Lung microvascular endothelial cell (primary cell): Measurements from ENCODE around the gene TMEM126B. TPM values are rescaled to one million over a fixed set of nuclear protein-coding genes. Genes with fewer than 3 reads are reported as not detected.
"Not testable (repeated sequence)": the region's sequence is repeated elsewhere in the genome, so short reads cannot be mapped to it uniquely, and the experiment has no call there.

Source experiments
- DNase-seq, 2 donors: peaks; one replicate each; pipeline versions ENCODE4 v3.0.0 to v3.0.0-alpha.2; 2010; ENCODE audit warnings: low read depth in 2 of 2
- total RNA-seq: library from RNA; depleted of rRNA; stranded (reverse); fragments of >200 nt; gene quantifications from 2 replicates; pipeline ENCODE4 v1.2.1, GENCODE V29; 2014

TMEM126B gene
- total RNA-seq, 1 donor from 2014 or later = 43.8 TPM

DNA sequence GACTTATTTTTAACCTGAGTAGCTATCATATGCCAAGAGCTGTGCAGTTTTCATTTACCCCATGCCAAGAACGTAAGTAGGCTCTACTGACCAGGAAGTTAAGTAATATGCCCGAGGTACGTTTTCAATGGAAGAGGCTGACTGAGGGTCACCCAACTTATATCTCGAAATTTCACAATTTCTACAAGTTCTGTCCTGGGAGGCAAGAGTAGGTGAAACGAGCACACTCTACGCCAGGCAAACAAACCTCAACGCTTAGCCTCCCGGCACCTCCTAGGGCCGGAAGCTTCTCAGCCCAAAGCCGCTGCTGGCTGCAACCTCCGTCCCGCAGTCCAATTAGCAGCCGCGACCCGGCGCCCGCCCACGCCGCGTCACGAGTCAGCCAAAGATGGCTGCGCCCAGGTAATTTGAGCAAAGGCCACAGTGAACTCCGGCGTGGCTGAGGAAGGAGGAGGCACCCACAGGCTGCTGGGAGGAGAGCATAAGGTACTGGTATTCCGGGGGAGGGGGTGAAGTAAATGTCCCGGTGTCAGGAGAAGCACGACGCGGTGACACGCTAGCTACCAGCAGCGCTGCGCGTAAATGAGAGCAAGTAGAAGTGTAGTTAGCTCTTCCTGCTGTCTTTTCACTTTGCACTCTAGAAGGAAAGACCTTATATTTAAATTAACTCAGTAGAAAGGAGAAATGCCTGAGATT is 19.4 kb downstream of the TMEM126B start, which contains the start of gene TMEM126A:
TMEM126A (plus strand) TSS at position 364 of the 696 bp plus-strand sequence. CDS start 2,289 bp downstream, outside the sequence.
- DNase-seq = peak; percentile 81 to 83

DNA sequence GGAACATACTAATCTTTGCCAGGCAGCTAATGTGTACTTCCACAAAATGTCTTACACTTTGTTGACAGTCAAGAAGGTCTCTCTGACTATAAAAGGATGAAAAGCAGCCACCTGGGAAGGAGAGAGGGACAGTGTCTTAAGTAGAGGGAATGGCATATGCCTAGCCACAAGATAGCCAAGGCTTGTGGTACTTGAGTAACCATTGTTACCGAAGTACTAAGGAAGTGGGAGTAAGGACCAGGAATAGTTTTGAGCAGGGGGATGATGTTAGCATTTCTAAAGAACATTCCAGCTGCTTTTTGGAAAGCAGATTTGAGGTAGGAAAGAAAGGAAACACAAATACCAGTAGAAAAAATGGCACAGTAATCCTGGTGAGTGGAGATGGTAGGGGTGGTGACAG is 22.7 kb downstream of the TMEM126B start:
- DNase-seq = no peak

GRCh38 chr11:85652786-85653447 is 24.5 kb downstream of the TMEM126B start:
- no peak for DNase-seq

- not testable (repeated sequence) for DNase-seq
These were observed 25.9 kb downstream of the TMEM126B start for GRCh38 chr11:85654343-85654742.

GRCh38 chr11:85656777-85657176 is 28.4 kb downstream of the TMEM126B start:
- no peak for DNase-seq

- DNase-seq = no peak
These were observed 29.8 kb downstream of the TMEM126B start for GRCh38 chr11:85658180-85658579.

GRCh38 chr11:85661972-85662664 is 33.7 kb downstream of the TMEM126B start:
- peak in 1 of 2 donors; percentile 5 for DNase-seq

DNA sequence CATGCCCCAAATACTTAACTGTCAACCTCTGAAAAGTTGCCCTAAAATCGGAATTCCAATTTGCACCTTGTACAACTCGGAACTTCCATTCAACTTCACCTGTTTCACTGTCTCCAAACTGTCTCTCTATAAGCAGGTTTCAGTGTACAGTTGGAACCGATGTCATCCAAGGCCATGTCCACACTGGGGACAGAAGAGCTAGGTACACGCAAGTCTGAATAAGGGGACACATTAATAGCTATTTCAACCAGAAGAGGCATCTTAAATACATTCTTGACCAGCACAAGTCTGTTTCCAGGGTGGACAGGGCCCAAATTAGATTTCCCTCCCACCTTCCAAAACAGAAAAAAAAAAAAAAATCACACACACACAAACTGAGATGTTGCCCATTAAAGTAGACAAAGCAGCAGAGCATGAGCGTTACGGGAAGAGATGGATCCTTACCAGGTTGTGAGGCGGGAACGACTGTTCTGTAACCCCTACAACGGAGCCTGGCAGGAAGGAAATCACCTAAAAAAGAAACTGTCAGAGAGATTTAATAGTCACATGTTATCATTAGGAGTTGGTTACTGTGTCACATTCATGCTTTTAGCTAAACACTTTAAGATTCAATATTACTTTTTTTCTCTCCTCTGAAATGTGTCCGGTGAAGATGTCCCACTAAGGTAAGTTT is 34.8 kb downstream of the TMEM126B start:
- peak; percentile 16 for DNase-seq

DNA sequence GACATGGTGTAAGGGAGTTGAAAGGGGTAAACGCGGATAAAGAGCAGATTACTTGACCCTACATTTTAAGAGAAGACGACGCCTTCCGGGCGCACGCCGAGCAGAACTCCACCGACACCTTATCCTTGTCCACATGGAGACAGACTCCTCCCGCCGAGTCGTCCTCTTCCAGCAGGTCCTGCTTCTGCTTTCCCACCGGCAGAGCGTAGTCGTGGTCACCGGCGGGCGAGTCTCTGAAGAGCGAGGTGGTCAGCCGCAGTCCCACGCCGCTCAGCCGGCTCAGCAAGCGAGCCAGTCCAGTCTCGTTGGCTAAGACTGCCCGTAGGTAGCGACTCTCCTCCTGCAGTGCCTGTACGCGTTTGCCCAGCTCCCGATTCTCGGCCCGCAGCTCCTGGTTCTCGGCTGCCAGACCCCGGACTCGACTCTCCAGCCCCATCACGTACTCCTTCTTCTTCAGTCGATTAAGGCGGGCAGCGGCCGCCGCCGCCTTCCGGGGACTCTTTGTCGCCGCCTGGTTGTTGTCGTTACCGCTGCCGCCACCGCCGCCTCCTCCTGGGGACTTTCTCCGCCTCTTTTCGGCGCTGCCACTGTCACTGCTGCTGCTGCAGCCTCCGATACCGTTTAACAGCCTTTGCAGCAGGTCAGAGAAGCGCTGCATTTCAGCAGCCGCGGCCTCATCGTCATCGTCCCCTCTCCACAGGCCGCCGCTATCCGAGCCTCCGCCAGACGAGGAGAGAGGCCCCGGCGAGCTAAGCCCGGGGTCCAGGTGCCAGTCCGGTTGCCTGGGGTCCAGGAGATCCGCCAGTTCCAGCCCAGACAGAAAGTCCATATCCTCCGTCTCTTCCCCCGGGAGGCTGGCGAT is 35.6 kb downstream of the TMEM126B start:
- peak; percentile 63 to 67 for DNase-seq

DNA sequence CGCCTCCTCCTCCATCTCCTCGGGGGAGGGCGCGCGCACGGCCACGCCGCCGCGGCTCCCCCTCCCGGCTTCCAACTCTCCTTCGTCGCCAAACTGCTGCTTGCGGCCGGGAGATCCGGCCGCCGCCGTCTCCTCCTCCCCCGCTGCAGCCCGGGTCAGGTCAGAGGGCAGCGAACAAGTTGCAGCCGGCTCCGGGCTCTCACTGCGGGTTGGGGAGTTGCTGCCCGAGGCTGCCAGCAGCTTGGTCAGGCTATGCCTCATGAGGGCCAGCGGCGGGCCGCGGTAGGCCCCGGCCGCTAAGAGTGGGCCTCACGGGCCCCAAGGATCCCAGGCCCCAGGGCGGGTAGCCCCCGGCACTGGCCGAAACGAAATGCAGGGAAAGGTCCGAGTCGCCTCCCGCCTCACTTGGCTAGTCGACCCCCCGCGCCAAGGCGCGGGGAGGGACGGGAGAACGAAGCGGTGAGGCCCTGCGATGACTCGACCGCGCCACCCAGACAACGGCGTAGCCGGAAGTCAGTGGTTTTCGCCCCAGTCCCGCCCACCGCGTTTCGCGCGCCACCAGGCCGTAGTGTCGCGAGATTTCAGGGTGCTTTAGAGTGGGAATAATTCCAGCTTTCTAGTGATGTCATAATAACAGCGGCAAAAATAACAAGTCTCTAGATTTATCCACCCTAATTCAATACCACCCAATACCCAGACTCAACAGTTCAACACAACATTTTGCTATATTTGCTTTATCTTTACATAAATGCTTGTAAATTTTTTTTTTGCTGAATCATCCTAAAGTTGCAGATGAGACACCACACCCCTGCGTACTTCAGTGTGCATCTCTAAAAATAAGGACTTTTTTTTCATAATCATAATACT is 36.5 kb downstream of the TMEM126B start, which contains the start of gene CREBZF:
CREBZF (minus strand) TSS at position 515 of the 867 bp plus-strand sequence; CDS start at position 261, 254 bp downstream.
- DNase-seq = peak; percentile 96

DNA sequence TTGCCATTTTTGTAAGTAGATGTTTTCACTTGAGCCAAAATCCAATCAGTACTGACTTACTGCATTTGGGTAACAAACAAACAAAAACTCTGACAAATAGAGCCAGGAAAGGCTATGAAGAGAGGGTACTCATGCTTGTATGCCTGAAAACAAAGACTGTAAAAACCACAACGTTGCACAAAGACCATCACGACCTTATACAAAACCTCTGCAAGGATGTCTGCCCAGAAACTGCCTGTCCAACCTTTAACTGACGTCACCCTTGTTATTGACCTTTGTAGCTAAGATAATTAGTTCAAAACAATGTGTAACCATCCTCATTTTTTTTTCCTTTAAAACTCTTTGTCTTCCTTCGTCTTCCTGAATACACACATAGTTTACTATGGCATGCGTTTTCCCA is 37.3 kb downstream of the TMEM126B start:
- no peak for DNase-seq

- no peak for DNase-seq
These were observed 38.3 kb downstream of the TMEM126B start for GRCh38 chr11:85666687-85667086.

DNA sequence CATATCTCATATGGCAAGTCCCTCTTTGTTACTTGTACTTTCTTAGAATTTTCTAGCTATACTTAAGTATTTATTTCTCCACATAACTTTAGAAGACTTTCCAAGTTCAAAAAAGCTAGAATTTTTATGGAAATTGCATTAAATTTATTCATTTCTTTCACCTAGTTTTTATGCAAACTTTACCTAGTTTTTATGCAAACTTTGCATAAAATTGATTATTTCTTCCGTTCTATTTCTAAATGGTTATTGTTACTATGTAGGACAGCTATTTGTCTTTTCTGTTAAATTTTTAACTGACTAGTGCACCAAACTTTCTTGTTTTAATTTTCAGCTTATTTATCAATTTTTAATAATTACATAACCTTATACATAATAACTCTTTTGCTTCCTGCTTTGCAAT is 39.8 kb downstream of the TMEM126B start:
- no peak for DNase-seq

DNA sequence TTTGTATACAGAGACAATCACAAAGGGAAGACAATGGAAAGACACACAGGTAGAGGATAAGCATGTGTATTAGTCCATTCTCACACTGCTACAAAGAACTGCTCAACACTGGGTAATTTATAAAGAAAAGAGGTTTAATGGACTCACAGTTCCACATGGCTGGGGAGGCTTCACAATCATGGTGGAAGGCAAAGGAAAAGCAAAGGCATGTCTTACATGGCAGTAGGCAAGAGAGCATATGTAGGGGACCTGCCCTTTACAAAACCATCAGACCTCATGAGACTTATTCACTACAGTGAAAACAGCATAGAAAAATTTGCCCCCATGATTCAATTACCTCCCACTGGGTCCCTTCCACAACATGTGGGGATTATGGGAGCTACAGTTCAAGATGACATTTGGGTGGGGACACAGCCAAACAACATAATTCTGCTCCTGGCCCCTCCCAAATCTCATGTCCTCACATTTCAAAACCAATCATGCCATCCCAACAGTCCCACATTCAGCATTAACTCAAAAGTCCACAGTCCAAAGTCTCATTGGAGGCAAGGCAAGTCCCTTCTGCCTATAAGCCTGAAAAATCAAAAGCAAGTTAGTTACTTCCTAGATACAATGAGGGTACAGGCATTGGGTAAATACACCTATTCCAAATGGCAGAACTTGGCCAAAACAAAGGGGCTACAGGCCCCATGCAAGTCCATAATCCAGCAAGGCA is 42.7 kb downstream of the TMEM126B start:
- DNase-seq = not testable (repeated sequence)

- no peak for DNase-seq
These were observed 43.9 kb downstream of the TMEM126B start for GRCh38 chr11:85672105-85672902.

- DNase-seq = no peak
These were observed 45.0 kb downstream of the TMEM126B start for GRCh38 chr11:85673393-85673792.

DNA sequence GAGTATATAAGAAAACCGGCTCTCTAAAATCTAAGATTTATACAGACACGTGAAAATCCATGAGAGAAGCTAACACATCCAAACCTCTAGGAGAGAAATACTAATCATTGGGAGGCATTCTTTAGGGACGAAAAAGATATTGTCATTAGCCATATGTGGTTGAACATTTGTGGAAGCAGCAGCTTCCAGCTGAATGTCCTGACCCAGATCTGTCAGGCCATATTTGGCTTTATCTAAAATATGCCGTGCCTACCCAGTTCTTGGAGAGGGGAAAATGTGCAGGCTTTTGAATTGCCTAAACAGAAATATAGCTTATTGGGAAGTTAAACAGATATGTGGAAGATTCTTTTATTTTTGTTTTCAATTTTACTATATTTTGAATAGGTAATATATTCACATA is 51.2 kb downstream of the TMEM126B start:
- no peak for DNase-seq

DNA sequence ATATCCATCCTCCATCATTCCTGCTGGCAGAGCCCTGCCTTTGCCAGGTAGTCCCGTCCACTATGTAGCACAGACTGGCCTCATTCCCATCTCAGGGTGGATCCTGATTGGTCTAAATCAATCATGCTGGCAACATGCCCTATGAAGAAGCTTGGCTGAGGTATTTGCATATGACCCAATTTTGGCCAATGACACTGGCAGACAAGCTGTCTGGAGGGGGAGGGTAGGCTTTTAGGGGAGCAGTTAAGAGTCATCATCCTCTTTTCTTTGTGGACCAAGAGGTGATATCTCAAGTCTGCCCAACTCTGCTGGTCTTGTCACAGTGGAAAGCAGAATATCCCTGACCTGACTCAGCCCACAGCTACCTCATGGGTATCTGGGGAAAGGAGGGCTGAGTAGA is 52.5 kb downstream of the TMEM126B start:
- DNase-seq = no peak
